Stimulated activated CD8-positive, alpha-beta memory T cell treated with anti-CD3 and anti-CD28 coated beads, Interleukin-2, amount 100 ng/mL, for 48 hours (primary cell): Measurements from ENCODE around the gene JAKMIP1.

ENCODE experiments used
- DNase-seq, 2 donors: peaks; one replicate each; pipeline ENCODE4 v3.0.0-alpha.2; 2020; ENCODE audit warnings: low read depth in 2 of 2

The JAKMIP1 gene

DNA sequence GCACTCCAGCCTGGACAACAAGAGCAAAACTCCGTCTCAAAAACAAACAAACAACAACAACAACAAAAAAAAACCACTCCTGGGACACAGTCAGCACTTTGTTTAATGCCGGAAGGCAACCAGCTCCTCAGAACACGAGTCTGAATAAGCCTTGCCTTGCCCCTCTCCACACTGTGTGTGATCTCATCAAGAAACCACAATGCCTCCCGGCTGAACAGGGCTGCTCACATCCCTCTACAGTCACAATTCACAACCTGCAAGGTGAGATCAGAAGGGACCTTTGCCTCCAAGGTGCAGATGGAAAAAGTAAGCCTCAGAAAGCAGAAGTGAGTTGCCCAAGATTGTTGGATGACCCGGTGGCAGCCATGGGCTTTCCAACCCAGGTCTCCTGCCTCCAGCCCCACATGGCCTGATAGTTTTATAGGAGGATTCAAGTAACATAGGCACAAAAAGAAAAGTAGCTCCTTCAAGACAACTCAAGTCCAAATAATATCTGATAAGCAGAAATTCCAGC is 80.8 kb downstream of the JAKMIP1 start:
- no peak for DNase-seq

DNA sequence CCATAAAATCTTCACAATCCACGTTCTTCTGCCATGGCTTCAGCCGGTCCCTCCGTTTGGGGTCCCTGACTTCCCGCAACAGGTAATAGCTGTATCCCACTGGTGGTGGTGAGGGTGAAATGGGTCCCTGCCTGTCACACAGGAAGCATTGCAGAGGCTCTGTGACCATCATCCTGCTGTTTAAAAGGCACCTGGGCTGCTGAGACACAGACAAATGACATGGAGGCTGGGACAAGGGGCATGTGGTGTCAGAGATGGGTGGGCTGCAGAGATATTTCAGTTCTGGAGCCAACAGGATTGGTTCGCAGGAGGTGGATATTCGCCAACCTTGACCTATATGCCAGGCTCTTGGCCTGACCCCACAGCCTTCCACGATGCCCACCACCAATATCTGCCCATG is 82.1 kb downstream of the JAKMIP1 start:
- no peak for DNase-seq

DNA sequence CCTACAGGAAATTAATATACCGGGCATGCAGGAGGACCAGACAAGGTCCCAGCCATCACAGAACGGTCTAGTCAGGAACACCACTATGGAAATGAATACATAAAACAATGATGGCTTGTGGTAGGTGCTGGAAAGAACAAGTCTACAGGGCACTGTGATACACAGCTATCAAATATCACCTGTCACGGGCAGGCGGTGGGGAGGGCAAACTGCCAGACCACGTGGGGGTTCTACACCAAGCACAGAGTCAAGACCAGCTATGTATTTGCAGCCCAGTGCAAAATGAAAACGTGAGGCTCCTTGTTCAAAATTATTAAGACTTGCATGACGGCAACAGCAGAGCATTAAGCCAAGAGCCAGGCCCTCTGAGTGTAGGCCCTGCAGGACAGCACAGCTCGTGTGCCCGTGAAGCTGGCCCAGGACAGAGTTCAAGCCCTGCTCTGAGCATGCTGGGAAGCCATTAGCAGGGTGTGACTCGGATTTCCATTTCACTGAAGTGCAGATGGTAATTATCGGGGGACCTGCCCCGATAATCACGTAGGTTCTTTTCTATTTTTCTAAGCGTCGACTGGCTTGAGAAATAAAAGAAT is 83.6 kb downstream of the JAKMIP1 start:
- no peak for DNase-seq

DNA sequence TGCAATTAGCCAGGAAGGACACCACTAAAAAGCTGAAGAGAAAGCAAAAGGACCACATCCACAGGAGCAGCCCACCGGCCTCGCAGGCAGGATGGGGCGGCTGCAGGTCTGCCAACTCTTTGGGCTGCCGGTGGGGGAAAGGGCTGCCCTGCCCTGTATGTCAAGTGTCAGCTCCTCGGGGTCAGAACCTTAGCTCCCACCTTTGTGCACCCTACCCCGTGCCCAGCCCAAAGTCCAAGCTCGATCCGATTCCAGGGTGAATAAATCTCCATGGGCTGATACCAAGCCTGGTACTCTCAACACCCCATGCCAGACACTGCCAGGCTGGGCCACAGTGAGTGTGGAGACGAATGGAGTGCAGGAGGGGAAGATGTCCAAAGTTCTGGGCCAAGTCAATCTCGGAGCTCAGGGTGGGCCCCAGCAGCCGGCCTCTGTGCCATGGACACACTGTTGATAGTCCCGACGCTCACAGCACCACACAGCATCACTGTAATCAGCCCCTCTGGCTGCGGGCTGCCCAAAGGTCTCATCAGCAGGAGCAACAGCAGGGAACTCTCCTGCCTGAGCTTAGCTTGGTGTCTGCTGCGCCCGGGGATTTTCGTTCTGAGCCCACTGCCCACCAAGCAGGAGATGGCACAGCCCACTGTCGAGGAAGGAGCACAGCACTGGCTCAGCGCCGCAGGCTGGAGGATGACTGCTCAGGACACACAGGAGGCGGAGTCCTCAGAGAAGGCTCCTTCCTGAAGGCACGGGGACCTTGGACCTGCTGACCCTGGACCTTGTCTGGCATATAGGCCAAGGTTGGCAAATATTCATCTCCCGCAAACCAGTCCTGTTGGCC is 84.4 kb downstream of the JAKMIP1 start:
- no peak for DNase-seq

DNA sequence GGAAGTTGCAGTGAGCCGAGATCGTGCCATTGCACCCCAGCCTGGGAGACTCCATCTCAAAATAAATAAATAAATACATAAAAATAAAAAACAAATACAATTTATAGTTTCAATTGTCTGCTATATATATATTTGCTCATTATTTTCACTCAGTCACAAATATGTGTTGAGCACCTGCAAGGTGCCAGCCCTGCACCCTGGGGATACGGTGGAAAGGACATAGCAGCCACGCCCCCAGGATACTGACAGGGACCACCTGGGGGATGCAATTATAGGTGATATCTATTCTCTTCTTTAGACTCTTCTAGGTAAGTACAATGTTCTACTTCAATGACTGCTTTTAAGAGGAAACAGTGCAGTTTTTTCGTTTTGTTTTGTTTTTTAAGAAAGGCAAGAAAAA is 85.0 kb downstream of the JAKMIP1 start:
- DNase-seq, result no peak

DNA sequence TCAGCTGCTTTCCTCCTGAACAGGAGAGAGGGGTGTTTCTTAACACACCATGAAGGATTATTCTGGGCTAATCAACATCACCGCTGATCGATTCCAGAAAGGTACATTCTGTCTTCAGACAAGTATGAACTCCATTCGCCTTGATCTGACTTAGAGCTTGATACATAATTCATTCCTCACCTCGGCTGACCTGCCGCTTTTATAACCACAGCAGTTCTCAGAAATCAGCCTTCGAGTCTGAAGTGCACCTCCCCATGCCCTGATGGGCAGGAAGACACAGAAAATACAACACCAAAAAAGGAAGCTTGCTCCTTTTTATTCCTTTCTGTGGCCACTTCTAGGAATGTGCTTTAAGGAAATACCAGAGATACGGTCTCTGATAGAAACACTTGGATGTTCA is 85.7 kb downstream of the JAKMIP1 start:
- DNase-seq, result no peak

DNA sequence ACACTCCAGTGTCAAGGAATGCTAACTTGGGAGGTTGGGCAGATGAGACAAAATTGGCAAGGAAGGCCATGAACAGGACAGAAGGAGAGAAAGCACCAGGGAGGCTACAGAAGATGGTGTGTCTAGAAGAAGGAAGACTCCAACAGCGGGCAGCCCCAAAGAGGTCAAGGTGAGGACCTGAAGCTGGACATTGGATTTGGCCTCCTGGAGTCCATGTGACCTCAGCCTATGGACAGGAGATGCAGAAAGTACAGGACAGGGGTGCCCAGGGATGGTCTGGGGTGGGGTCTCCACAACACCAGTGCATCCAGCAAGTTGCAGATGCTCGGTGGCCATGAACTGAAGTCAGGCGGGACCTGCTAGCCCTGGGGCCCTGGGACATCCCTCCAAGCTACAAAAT is 86.2 kb downstream of the JAKMIP1 start:
- no peak for DNase-seq

DNA sequence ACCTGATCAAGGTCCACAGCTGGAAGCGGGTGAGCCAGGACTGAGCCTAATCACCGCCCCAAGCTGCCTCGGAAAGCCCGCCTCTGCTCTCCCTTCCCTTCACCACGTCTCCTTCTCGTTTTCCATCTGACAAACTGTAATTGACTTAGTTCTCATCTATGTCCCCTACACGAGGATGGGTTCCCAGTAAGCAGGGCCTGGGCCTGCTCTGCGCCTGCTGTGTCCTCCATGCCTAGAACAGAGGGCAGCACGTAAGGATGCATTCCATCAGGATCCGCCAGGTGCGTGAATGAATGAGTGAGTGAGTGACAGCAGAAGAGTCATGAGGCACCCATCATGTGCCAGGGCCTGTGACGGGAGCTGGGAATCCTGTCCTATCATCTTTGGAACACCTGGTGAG is 86.7 kb downstream of the JAKMIP1 start:
- DNase-seq, result no peak

DNA sequence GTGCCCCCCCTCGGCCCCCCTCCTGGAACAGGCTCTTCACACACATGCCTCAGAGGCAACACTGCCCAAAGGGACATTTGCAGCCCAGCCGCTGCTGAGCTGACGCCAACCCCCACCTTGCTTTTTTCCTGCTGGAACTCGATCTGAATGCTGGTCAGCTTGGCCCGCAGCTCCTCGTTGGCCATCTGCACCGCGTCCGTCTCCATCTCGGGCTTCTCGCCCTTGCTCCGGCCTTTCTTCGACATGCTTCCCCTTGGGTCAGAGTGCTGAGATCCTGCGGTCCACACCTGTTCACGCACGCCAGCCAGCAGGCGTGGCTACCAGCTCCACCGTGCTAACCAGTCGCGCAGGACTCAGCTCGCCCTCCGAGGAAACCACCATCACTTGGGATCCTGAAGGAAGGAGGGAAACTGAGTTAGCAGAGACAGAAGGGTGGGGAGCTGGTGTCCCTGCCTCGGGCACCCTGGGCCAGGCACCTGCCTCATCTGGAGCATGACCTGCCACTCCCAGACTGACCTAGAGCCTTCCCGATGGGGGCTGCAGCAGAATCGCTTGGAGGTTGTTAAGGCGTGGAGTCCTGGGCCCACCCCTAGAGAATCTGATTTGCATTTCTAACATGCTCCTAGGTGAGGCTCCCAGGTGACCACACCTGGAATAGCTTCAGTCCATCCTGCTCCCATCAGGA is 87.6 kb downstream of the JAKMIP1 start:
- no peak for DNase-seq

DNA sequence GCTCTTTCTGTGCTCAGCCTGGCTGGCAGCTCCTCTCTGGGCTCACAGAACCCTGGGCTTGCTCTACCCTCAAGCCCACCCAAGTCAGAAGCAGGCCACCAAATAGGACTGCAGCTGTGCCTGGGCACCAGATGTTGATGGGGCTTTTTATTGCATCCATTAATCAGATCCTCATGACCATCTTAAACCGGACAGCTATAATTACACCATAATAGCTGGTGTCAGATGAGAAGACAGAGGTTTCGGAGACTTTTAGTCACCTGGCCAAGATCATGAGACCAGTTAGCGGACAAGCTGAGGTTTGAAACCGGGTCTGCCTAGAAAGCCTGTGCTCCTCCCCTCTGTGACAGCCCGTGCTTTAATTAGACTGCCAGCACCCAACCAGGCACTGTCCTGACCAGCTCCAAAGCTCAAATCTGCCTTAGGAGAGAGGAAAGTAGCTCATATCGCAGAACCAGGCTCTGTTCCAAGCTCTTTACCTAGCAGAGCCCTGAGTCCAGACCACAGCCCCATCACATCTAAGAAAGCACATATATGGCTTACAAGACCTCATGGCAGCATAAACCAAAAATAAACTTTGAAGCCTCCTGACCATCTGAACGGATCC is 88.9 kb downstream of the JAKMIP1 start:
- no peak for DNase-seq

DNA sequence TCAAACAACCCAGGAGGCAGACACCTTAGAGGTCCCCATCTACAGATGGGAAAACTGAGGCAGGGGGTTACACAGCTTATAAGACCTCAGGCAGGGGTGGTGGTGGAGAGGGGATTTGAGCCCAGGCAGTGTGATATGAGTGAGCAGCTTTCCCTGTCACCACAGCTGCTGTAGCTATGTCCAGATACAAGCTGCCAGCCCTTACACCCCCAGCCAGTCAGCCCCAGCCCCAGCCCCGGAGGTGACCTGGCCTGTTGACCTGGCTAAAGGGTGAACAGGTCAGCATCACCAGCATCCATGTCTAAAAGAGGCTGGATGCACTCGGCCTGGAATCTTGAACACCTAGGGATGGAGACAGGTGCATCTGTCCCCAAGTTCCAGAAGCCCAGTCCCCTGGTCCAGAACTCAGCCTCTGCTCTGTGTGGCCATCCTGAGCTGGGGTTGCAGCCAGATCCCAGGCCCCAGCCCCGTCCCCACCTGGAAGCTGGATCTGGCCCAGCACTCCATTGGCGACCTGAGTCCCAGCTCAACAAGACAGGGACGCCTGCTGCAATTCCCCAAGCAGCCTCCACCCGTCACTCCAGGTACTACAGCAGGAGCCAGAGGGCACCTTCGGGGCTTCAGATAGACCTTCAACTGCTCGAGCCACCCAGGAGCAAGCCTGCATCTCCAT is 89.5 kb downstream of the JAKMIP1 start:
- DNase-seq, result no peak

DNA sequence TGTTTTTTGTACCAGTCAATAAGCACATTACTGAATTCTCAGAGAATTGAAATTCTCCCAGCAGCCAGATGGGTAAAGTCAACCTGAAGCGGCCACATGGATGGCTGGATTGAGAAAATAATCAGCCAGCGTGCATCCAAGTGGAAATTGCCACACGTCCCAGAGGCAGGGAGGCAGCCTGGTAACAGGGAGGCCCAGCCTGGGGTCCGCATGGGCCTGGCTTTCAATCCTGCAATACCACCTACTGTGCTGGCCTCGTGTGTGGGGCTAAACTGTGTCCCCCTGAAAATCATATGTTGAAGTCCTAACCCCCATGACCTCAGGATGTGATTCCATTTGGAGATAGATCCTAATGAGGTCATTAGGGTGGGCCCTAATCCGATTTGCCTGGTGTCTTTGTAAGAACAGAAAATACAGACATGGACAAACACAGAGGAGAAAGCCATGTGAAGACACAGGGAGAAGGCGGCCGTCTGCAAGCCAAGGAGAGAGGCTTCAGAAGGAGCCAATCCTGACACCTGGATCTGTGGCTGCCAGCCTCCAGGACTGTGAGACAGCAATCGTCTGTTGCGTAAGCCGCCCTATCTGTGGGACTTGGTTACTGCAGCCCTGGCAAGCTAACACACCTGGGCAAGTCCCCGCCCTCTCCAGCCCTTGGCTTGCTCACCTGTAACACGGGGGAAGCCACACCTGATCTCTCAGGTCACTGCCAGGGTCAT is 90.3 kb downstream of the JAKMIP1 start:
- no peak for DNase-seq

DNA sequence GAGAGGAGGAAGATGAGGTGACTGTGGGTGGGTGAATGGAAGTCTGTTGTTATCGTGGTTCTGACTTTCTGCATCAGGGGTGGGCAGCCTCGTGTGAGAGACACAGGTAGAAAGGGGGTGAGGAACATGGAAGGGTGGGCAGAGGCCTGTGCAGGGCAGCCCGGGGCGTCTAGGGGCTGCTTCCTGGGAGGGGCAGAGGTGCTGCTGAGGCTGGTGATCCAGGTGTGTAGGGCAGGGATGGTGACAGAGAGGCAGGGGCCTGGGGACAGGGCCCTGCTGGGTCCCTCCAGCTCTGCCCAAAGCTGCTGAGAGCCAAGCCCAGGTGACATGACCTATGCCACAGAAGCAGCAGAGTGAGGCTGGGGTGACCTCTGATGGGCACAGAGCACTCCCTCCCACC is 92.5 kb downstream of the JAKMIP1 start:
- no peak for DNase-seq

DNA sequence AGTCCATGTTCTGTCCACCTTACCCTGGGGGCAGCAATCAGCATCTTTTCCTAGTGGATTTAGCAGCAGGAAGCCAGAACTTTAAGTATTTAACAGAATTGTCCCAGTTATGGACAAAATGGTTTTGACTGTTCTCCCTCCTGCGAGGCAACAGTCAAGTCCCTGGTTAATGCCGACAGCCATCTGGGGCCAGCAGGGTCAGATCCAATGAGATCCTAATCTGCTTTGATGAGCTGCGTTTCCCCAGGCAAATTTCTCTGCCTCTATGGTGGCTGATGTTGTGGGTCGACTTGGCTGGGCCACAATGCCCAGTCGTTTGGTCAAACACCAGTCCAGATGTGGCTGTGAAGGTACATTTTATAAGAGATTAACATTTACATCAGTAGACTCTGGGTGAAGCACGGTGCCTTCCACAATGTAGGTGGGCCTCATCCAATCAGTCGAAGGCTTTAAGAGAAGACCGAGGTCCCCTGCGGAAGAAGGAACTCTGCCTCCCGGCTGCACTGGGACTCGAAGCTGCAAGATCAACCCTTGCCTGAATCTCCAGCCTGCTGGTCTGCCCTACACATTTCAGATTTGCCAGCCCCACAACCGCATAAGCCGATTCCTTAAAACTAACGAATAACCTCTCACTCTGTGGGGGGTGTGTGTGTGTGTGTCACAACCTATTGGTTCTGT is 93.1 kb downstream of the JAKMIP1 start:
- DNase-seq, result no peak

DNA sequence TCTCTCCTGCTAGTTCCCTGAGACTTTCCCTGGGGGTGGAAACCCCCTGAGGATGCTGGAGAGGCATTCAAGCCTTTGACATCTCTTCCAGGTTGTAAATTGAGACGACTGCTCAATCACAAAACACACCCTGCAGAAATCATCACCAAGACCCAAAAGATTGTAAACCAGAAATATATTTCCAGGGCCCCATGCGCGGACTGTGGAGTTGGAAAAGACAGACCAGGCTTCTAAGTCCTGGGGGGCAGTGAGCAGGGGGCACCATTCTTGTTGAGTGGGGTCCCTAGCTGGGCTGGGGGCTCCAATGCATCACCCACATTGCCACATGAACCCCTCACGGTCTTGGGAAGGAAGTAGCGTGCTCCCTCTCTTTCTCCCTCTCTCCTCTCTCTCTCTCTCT is 94.2 kb downstream of the JAKMIP1 start:
- DNase-seq, result no peak

DNA sequence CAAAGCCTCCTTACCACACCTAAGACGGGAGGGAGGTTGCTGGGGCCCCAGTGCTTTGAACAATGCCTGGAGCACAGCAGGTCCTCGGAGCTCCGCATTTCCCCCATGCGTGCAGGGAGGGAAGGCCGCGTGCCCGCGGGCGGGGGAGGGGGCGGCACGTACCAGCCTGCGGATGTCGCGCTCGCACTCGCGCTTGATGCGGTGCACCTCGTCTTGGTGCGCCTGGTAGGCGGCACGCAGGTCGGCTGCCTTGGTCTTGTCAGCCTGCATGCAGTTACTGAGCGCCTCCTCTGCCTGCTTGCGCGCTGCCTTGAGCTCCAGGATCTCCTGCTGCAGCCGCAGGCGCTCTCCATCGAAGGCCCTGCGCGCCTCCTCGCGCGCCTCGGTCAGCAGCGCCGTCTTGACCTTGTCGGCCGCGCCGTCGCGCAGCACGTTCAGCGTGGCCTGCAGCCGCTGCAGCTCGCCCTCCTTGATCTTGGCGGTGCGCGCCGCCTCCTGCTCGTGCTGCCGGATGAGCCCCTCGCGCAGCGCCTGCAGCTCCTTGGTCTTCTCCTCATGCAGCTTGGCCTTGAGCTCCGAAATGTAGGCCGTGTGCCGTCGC is 94.9 kb downstream of the JAKMIP1 start:
- DNase-seq, result no peak

DNA sequence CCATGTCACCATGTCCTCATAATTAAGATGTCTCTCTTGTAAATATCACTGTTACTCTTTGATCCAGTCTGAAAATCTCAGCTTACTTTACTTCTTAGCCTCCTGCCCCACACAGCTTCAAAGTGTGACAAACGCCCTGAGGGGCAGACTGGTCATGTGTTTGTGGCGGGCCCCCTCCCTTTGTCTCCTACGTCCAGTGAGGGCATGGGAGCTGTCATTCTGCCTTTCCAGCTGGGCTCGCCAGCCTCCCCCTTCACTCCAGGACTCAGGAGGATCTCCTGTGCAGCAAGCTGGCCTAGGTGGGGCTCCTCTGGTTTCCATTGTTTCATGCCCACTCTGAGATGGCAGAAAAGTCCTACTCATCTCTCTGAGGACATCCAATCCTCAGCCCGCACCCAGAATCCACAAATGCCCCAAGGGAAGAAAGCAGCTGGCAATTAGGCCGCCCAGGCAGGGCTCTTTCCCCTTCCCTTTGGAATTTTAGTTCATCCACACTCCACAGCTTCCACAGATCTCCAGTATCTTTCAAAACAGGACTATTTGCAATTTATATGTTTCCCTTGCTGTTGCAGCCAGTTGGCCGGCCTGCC is 95.7 kb downstream of the JAKMIP1 start:
- no peak for DNase-seq

DNA sequence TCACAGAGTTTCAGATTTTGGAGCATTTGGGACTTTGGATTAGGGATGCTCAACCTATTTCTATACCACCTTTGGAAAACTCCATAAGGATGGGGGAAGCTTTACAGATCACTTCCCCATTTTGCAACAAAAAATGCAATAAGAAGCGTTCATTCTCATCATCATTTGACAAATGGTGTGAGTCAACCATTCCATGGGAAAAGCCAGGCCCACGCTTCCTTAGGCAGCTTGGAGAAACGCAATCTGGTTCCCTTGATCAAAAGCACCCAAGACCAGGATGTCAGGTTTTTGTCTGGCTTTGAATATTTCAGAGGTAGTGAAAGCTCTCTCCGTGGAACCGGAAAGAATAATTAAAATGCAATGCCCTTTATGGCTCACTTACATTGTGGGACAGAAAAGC is 102.8 kb downstream of the JAKMIP1 start:
- DNase-seq, result no peak

DNA sequence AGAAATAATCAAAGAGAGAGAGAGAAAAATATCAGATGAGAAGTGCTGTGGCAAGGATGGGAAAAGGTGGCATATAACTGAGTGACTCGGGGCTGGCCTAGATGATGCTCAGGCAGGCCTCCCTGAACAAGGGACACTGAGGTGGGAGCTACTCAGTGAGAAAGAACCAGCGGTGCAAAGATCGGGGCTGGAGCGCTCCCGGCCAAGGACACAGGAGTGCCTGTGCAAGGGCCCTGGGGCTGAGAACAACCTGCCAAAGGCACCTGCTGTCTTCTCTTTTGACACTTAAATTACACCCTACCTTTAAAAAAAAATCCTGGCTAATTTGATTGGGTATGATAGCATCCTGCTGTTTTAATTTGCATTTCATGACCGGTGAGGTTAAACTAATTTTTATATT is 104.5 kb downstream of the JAKMIP1 start:
- no peak for DNase-seq
